HepG2 (cell line): ENCODE results near the gene HIRA. TPM values are rescaled to one million over a fixed set of nuclear protein-coding genes. Genes with fewer than 3 reads are reported as not detected.
"Not testable (repeated sequence)": the region's sequence is repeated elsewhere in the genome, so short reads cannot be mapped to it uniquely, and the experiment has no call there.

ENCODE experiments used
- ATAC-seq: fragments of 200-7000 bp; cut with Tn5 transposase; 3 replicates; pipeline ENCODE4 v1.9.1; 2020; ENCODE audit warnings: mild to moderate bottlenecking, moderate library complexity
- BruUV-seq: library from RNA; stranded (reverse); fragments of 400-500 nt; replicated peaks from 2 replicates; lab custom pipeline; 2021; lab: Mats Ljungman, UMichigan
- CTCF ChIA-PET: fragments of 300-600 bp; formaldehyde crosslinking; extraction: SDS; loops from one replicate; lab custom pipeline; 2021; ENCODE audit warnings: low total read pairs, inconsistent platforms, low intra/inter-chr PET ratio; lab: Yijun Ruan, JAX
- POLR2A ChIA-PET: fragments of 350-600 bp; sonication (Branson Sonifier 250); formaldehyde crosslinking; loops from one replicate; lab custom pipeline; 2020; ENCODE audit warnings: antibody characterized with exemption, inconsistent platforms; lab: Yijun Ruan, JAX
- DNase-seq: peaks from one replicate; pipeline ENCODE4 v3.0.0-alpha.2; 2015; ENCODE audit warnings: low spot score
- FAIRE-seq: peaks from 3 replicates; lab custom pipeline; 2011; peaks lifted over from hg19 to GRCh38; lab: Jason Lieb, UNC
- H2AFZ ChIP-seq: one replicate; pipeline ENCODE4 v1.6.1; 2011; ENCODE audit warnings: low read length, inconsistent platforms
- H3K27ac ChIP-seq: fragments of 300-600 bp; 3 replicates; pipeline ENCODE4 v1.8.0; 2011; ENCODE audit warnings: mixed run types, mild to moderate bottlenecking, mixed read lengths, low read length, inconsistent platforms; ENCODE audit not compliant: insufficient read depth; ENCODE audit errors: extremely low read length
- H3K27me3 ChIP-seq, 2 experiments: fragments of 200-600 bp in 1 of 2; 2 replicates in 1 of 2; 3 replicates in 1 of 2; pipeline versions ENCODE4 v1.6.0 to v1.8.0; 2011; ENCODE audit warnings: low read length in 2 of 2, mild to moderate bottlenecking in 2 of 2, moderate library complexity in 2 of 2, inconsistent platforms in 1 of 2; ENCODE audit not compliant: insufficient read depth in 2 of 2, control insufficient read depth in 1 of 2
- H3K36me3 ChIP-seq, 2 experiments: fragments of 200-600 bp in 1 of 2; replicated peaks in 1 of 2; 2 replicates in 1 of 2; 3 replicates in 1 of 2; pipeline versions ENCODE4 v1.5.1 to v1.8.0; 2011; ENCODE audit warnings: low read length in 2 of 2, inconsistent platforms in 1 of 2; ENCODE audit not compliant: insufficient read depth in 2 of 2, control insufficient read depth in 1 of 2
- H3K4me1 ChIP-seq: 2 replicates; pipeline ENCODE4 v1.5.1; 2012; ENCODE audit warnings: low read length, inconsistent platforms; ENCODE audit not compliant: insufficient read depth
- H3K4me2 ChIP-seq: 2 replicates; pipeline ENCODE4 v1.6.0; 2011; ENCODE audit warnings: low read depth, low read length, inconsistent platforms
- H3K4me3 ChIP-seq, 3 experiments: fragments of 200-600 bp in 1 of 3; sonication (generic), shearing (Covaris generic) in 1 of 3; replicated peaks in 1 of 3; 2 replicates each; pipeline ENCODE4 v1.5.1; 2011 to 2016; ENCODE audit warnings: low read length in 3 of 3, inconsistent platforms in 2 of 3, low read depth in 2 of 3, mild to moderate bottlenecking in 2 of 3, control low read depth in 1 of 3, mixed read lengths in 1 of 3; ENCODE audit not compliant: insufficient read depth in 1 of 3
- H3K79me2 ChIP-seq: one replicate; pipeline ENCODE4 v1.6.1; 2011; ENCODE audit warnings: low read length, inconsistent platforms; ENCODE audit not compliant: insufficient read depth
- H3K9ac ChIP-seq: 2 replicates; pipeline ENCODE4 v1.6.0; 2011; ENCODE audit warnings: mild to moderate bottlenecking, low read depth, low read length, inconsistent platforms; ENCODE audit not compliant: insufficient read depth
- H3K9me3 ChIP-seq: 2 replicates; pipeline ENCODE4 v1.5.1; 2012; ENCODE audit warnings: mild to moderate bottlenecking, low read length
- H4K20me1 ChIP-seq: 2 replicates; pipeline ENCODE4 v1.6.0; 2011; ENCODE audit warnings: inconsistent platforms, mild to moderate bottlenecking, low read length, moderate library complexity; ENCODE audit not compliant: insufficient read depth
- ADNP ChIP-seq: sonication (generic); formaldehyde crosslinking; IDR thresholded peaks from 2 replicates; pipeline ENCODE4 v1.4.0; 2020; ENCODE audit warnings: missing genetic modification reagents
- NFKBIZ ChIP-seq: IDR thresholded peaks from 2 replicates; pipeline ENCODE4 v1.6.1; 2018; ENCODE audit warnings: missing genetic modification reagents, missing compliant biosample characterization
- POLR2G ChIP-seq: fragments of 200-400 bp; formaldehyde crosslinking; IDR thresholded peaks from 2 replicates; pipeline ENCODE4 v1.6.1; 2018; ENCODE audit warnings: mild to moderate bottlenecking, low read depth, low read length, moderate library complexity
- RBM22 ChIP-seq: fragments of 200-400 bp; formaldehyde crosslinking; optimal IDR thresholded peaks from 2 replicates; pipeline ENCODE3; 2017; ENCODE audit warnings: mild to moderate bottlenecking, low read length, moderate library complexity
- ZBTB10 ChIP-seq: sonication (generic); formaldehyde crosslinking; IDR thresholded peaks from 2 replicates; pipeline ENCODE4 v1.4.0; 2020; ENCODE audit warnings: missing genetic modification reagents, borderline replicate concordance
- ZNF713 ChIP-seq: sonication (generic); formaldehyde crosslinking; IDR thresholded peaks from 2 replicates; pipeline ENCODE4 v1.4.0; 2020; ENCODE audit warnings: mild to moderate bottlenecking, missing genetic modification reagents
- ZNF781 ChIP-seq: sonication (generic); formaldehyde crosslinking; IDR thresholded peaks from 2 replicates; pipeline ENCODE4 v1.5.1; 2020; ENCODE audit warnings: borderline replicate concordance, mild to moderate bottlenecking, missing genetic modification reagents; ENCODE audit errors: not compliant biosample characterization
- WGBS: methylation state at CpG from one replicate; pipeline ENCODE4 v1.1.6; 2017; ENCODE audit warnings: low lambda C conversion rate; 5-methylcytosine and 5-hydroxymethylcytosine counted together
- in situ Hi-C: cut with HindIII; loops from 2 replicates; pipeline ENCODE4 v1.10.0; 2017; ENCODE audit warnings: low pct_unique_long_range_greater_than_20kb; ENCODE audit not compliant: extremely low pct_ligation_motif_present
- intact Hi-C: fragments of 100-400 bp; cut with micrococcal nuclease; formaldehyde crosslinking; loops from one replicate; pipeline ENCODE4 v1.10.0; 2022; ENCODE audit not compliant: unreplicated experiment
- polyA plus RNA-seq, 8 experiments: library from polyadenylated mRNA; depleted of rRNA in 3 of 8; stranded (reverse) in 7 of 8; unstranded in 1 of 8; fragments of >200 nt; fragmentation: Illumina TruSeq in 4 of 8; extraction: Trizol in 4 of 8; gene quantifications; 2 replicates each; pipeline versions ENCODE4 v1.2.1 to v1.2.3, GENCODE V29; 2011 to 2016; ENCODE audit warnings: low read depth in 4 of 8, missing spikeins in 1 of 8, mixed read lengths in 1 of 8; ENCODE audit not compliant: insufficient read depth in 1 of 8
- total RNA-seq, 5 experiments: library from RNA; depleted of rRNA; stranded (reverse); fragments of >200 nt; fragmentation: Illumina TruSeq; extraction: Trizol; gene quantifications; 2 replicates each; pipeline ENCODE4 v1.2.3, GENCODE V29; 2016; ENCODE audit warnings: low read depth in 1 of 5

HIRA gene
- total and polyA plus RNA-seq, 2 of the 13 experiments (the other 11 are each of a cell fraction or from before 2014, with no cell fraction given): 21.5 to 29.2 TPM

GRCh38 chr22:19368876-19369275 is 62.7 kb downstream of the HIRA start:
- Histone ChIP-seq H3K36me3 (peaks cover 31 to 83% of the 10 kb centered on the region in 2 experiments), H3K79me2 (no peaks in the 10 kb centered on the region), H3K4me3 (no peak overlapping the region), H3K27ac (no peak overlapping the region), H3K27me3 (no peaks in the 10 kb centered on the region), H2AFZ (no peak overlapping the region), H3K4me2 (no peak overlapping the region), H4K20me1 (no peaks in the 10 kb centered on the region), H3K9ac (no peak overlapping the region), H3K4me1 (no peaks in the 10 kb centered on the region), H3K9me3 (no peaks in the 10 kb centered on the region)
- ATAC-seq (no peak; the same call in 1 of the 3 replicates), DNase-seq (no peak), FAIRE-seq (no peak)
- CTCF ChIA-PET: no interaction called here
- WGBS: 89% methylated on average over 1 of the region's 2 CpGs
- intact Hi-C loops: no loop called here
- in situ Hi-C loops: no loop called here
- no TSS peak for BruUV-seq
- POLR2A ChIA-PET: interaction anchor here (1.2 kb wide), 1 partner anchor 247 kb away, joined by 3 read pairs; the partner anchor contains the start of gene DGCR2
- TF ChIP-seq POLR2G (peak; percentile 36; the same call in 1 of the 2 replicates), ZNF713 (CRISPR knock-in tag) (no peak), RBM22 (peak; percentile 56)

GRCh38 chr22:19367763-19368367 is 63.7 kb downstream of the HIRA start:
- Histone ChIP-seq H3K27ac (no peak overlapping the region), H3K79me2 (no peaks in the 10 kb centered on the region), H4K20me1 (no peaks in the 10 kb centered on the region), H2AFZ (no peak overlapping the region), H3K36me3 (peaks cover 27 to 78% of the 10 kb centered on the region in 2 experiments), H3K4me2 (no peak overlapping the region), H3K4me1 (no peaks in the 10 kb centered on the region), H3K9me3 (no peaks in the 10 kb centered on the region), H3K27me3 (no peaks in the 10 kb centered on the region), H3K4me3 (no peak overlapping the region), H3K9ac (no peak overlapping the region)
- TF ChIP-seq ADNP (no peak), ZNF781 (CRISPR knock-in tag) (no peak), NFKBIZ (CRISPR knock-in tag) (no peak), ZBTB10 (CRISPR knock-in tag) (no peak)
- intact Hi-C loops (no loop called here), in situ Hi-C loops (no loop called here)
- no peak for FAIRE-seq
- 98% methylated on average over 3 of the region's 3 CpGs for WGBS
- BruUV-seq: no TSS peak
- no peak for ATAC-seq
- DNase-seq: no peak
- POLR2A ChIA-PET: interaction anchor here (1.2 kb wide), 1 partner anchor 246 kb away, joined by 3 read pairs; the partner anchor contains the start of gene DGCR2
- CTCF ChIA-PET: no interaction called here

- in situ Hi-C loops, H3K9ac ChIP-seq, intact Hi-C loops, DNase-seq, CTCF ChIA-PET, ATAC-seq, H2AFZ ChIP-seq, H3K4me3 ChIP-seq, POLR2A ChIA-PET, H3K27me3 ChIP-seq, FAIRE-seq, H3K27ac ChIP-seq, H3K4me2 ChIP-seq, BruUV-seq, H3K79me2 ChIP-seq, H3K9me3 ChIP-seq, H3K4me1 ChIP-seq, H4K20me1 ChIP-seq: not testable (repeated sequence)
- WGBS: 98% methylated on average over 7 of the region's 7 CpGs
- peaks cover 30 to 81% of the 10 kb centered on the region in 2 experiments for H3K36me3 ChIP-seq
These were observed 68.0 kb downstream of the HIRA start for GRCh38 chr22:19363541-19363940.
